ENCODE data around the gene NIPAL1.

Gene NIPAL1

DNA sequence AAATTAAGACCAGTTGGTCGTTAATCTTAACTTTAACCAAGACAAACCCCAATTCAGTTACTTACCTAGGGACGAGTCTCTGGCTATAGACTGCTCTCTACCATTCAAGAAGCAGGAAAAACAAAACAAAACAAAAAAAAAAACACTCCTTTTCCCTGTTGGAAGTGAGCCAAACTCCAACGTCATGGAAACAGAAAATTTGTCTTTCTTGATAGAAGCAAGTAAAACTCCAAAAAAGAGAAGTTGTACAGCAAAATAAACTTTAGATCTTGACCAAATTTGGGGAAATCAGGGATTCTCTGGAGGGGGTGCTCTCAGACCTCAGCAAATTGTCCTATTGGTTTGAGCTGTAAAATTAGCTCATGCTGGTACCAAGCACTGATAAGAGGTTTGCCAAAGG, 3.7 kb upstream of the NIPAL1 start:
- ATAC-seq: no peak
- TF ChIP-seq, protein P1, sequence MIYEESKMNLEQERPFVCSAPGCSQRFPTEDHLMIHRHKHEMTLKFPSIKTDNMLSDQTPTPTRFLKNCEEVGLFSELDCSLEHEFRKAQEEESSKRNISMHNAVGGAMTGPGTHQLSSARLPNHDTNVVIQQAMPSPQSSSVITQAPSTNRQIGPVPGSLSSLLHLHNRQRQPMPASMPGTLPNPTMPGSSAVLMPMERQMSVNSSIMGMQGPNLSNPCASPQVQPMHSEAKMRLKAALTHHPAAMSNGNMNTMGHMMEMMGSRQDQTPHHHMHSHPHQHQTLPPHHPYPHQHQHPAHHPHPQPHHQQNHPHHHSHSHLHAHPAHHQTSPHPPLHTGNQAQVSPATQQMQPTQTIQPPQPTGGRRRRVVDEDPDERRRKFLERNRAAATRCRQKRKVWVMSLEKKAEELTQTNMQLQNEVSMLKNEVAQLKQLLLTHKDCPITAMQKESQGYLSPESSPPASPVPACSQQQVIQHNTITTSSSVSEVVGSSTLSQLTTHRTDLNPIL (CRISPR knock-in tag; IDR thresholded peaks at IDR 0.05; ENCODE audit: low read depth): no peak
- TF ChIP-seq ARNTL (CRISPR knock-in tag; IDR thresholded peaks at IDR 0.05; ENCODE audit: borderline replicate concordance, low read depth) (no peak), BACH2 (CRISPR knock-in tag; IDR thresholded peaks at IDR 0.05; ENCODE audit: borderline replicate concordance) (no peak), SNAI2 (CRISPR knock-in tag; IDR thresholded peaks at IDR 0.05) (no peak), ESRRG (CRISPR knock-in tag; IDR thresholded peaks at IDR 0.05) (no peak), ZFP30 (CRISPR knock-in tag; IDR thresholded peaks at IDR 0.05) (no peak), TOX (CRISPR knock-in tag; IDR thresholded peaks at IDR 0.05; ENCODE audit: borderline replicate concordance) (no peak), ZNF70 (CRISPR knock-in tag; IDR thresholded peaks at IDR 0.05) (no peak), ISL1 (CRISPR knock-in tag; IDR thresholded peaks at IDR 0.05) (no peak), PPARA (CRISPR knock-in tag; IDR thresholded peaks at IDR 0.05; ENCODE audit: borderline replicate concordance) (no peak), ZNF8 (CRISPR knock-in tag; IDR thresholded peaks at IDR 0.05) (no peak), OSR1 (CRISPR knock-in tag; IDR thresholded peaks at IDR 0.05) (no peak), CSDC2 (CRISPR knock-in tag; IDR thresholded peaks at IDR 0.05) (no peak)
- TF ChIP-seq, protein P2, sequence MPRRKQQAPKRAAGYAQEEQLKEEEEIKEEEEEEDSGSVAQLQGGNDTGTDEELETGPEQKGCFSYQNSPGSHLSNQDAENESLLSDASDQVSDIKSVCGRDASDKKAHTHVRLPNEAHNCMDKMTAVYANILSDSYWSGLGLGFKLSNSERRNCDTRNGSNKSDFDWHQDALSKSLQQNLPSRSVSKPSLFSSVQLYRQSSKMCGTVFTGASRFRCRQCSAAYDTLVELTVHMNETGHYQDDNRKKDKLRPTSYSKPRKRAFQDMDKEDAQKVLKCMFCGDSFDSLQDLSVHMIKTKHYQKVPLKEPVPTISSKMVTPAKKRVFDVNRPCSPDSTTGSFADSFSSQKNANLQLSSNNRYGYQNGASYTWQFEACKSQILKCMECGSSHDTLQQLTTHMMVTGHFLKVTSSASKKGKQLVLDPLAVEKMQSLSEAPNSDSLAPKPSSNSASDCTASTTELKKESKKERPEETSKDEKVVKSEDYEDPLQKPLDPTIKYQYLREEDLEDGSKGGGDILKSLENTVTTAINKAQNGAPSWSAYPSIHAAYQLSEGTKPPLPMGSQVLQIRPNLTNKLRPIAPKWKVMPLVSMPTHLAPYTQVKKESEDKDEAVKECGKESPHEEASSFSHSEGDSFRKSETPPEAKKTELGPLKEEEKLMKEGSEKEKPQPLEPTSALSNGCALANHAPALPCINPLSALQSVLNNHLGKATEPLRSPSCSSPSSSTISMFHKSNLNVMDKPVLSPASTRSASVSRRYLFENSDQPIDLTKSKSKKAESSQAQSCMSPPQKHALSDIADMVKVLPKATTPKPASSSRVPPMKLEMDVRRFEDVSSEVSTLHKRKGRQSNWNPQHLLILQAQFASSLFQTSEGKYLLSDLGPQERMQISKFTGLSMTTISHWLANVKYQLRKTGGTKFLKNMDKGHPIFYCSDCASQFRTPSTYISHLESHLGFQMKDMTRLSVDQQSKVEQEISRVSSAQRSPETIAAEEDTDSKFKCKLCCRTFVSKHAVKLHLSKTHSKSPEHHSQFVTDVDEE (CRISPR knock-in tag; IDR thresholded peaks at IDR 0.05): no peak
- TF ChIP-seq, protein P3, sequence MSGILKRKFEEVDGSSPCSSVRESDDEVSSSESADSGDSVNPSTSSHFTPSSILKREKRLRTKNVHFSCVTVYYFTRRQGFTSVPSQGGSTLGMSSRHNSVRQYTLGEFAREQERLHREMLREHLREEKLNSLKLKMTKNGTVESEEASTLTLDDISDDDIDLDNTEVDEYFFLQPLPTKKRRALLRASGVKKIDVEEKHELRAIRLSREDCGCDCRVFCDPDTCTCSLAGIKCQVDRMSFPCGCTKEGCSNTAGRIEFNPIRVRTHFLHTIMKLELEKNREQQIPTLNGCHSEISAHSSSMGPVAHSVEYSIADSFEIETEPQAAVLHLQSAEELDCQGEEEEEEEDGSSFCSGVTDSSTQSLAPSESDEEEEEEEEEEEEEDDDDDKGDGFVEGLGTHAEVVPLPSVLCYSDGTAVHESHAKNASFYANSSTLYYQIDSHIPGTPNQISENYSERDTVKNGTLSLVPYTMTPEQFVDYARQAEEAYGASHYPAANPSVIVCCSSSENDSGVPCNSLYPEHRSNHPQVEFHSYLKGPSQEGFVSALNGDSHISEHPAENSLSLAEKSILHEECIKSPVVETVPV (CRISPR knock-in tag; IDR thresholded peaks at IDR 0.05): no peak

DNA sequence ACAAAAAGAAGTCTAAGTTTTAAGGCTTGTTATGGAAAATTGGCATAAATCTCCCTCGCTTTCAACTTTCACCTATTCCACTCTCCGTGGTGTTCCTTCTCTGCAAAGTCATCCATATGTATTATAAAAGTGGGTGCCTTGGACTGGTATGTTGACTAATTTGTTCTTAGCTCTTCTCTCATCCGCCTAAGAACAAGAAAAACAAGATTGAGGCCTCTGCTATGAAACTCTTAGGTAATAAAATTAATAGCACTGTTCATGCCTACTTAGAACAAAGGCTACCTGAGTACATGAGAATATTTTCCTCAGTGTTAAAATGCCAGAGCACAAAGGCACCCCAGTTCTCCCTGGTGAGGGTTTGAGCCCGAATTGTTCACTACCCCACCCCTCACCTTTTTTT, 1.4 kb upstream of the NIPAL1 start:
- TF ChIP-seq, protein P4, sequence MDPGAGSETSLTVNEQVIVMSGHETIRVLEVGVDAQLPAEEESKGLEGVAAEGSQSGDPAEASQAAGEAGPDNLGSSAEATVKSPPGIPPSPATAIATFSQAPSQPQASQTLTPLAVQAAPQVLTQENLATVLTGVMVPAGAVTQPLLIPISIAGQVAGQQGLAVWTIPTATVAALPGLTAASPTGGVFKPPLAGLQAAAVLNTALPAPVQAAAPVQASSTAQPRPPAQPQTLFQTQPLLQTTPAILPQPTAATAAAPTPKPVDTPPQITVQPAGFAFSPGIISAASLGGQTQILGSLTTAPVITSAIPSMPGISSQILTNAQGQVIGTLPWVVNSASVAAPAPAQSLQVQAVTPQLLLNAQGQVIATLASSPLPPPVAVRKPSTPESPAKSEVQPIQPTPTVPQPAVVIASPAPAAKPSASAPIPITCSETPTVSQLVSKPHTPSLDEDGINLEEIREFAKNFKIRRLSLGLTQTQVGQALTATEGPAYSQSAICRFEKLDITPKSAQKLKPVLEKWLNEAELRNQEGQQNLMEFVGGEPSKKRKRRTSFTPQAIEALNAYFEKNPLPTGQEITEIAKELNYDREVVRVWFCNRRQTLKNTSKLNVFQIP (CRISPR knock-in tag; IDR thresholded peaks at IDR 0.05; ENCODE audit: borderline replicate concordance, low read depth): no peak
- TF ChIP-seq, protein P3 (CRISPR knock-in tag; IDR thresholded peaks at IDR 0.05): no peak
- TF ChIP-seq, protein P5, sequence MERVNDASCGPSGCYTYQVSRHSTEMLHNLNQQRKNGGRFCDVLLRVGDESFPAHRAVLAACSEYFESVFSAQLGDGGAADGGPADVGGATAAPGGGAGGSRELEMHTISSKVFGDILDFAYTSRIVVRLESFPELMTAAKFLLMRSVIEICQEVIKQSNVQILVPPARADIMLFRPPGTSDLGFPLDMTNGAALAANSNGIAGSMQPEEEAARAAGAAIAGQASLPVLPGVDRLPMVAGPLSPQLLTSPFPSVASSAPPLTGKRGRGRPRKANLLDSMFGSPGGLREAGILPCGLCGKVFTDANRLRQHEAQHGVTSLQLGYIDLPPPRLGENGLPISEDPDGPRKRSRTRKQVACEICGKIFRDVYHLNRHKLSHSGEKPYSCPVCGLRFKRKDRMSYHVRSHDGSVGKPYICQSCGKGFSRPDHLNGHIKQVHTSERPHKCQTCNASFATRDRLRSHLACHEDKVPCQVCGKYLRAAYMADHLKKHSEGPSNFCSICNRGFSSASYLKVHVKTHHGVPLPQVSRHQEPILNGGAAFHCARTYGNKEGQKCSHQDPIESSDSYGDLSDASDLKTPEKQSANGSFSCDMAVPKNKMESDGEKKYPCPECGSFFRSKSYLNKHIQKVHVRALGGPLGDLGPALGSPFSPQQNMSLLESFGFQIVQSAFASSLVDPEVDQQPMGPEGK (CRISPR knock-in tag; IDR thresholded peaks at IDR 0.05; ENCODE audit: borderline replicate concordance): no peak
- TF ChIP-seq ZNF8 (CRISPR knock-in tag; IDR thresholded peaks at IDR 0.05) (no peak), ZFP3 (CRISPR knock-in tag; IDR thresholded peaks at IDR 0.05) (no peak), ESRRG (CRISPR knock-in tag; IDR thresholded peaks at IDR 0.05) (no peak), SNAI2 (CRISPR knock-in tag; IDR thresholded peaks at IDR 0.05) (no peak), PPARA (CRISPR knock-in tag; IDR thresholded peaks at IDR 0.05; ENCODE audit: borderline replicate concordance) (no peak), GLIS3 (CRISPR knock-in tag; IDR thresholded peaks at IDR 0.05) (no peak), ARNTL (CRISPR knock-in tag; IDR thresholded peaks at IDR 0.05; ENCODE audit: borderline replicate concordance, low read depth) (no peak), BACH2 (CRISPR knock-in tag; IDR thresholded peaks at IDR 0.05; ENCODE audit: borderline replicate concordance) (no peak), OSR1 (CRISPR knock-in tag; IDR thresholded peaks at IDR 0.05) (no peak), RARB (CRISPR knock-in tag; IDR thresholded peaks at IDR 0.05) (no peak), ZFP30 (CRISPR knock-in tag; IDR thresholded peaks at IDR 0.05) (no peak), TOX (CRISPR knock-in tag; IDR thresholded peaks at IDR 0.05; ENCODE audit: borderline replicate concordance) (no peak), CSDC2 (CRISPR knock-in tag; IDR thresholded peaks at IDR 0.05) (no peak)
- TF ChIP-seq, protein P1 (CRISPR knock-in tag; IDR thresholded peaks at IDR 0.05; ENCODE audit: low read depth): no peak

More for the DNA sequence above, 1.4 kb upstream of the NIPAL1 start:
- ATAC-seq: no peak
